Peyer's patch (tissue), 4 donors: ENCODE measurements around the gene TLN1. TPM values are rescaled to one million over a fixed set of nuclear protein-coding genes. Genes with fewer than 3 reads are reported as not detected.
A peak's percentile ranks its signal among the peaks of the same experiment; 100 is the strongest.

Experiments used
- DNase-seq, 3 donors: peaks; one replicate each; pipeline ENCODE4 v3.0.0-alpha.2; 2017 to 2019
- H3K27ac ChIP-seq, 4 donors: fragments of 200-600 bp; sonication (generic); one replicate each; pipeline ENCODE4 v1.5.1; 2016 to 2019
- H3K27me3 ChIP-seq, 2 donors: fragments of 200-600 bp; sonication (generic); one replicate each; pipeline ENCODE4 v1.5.1; 2019
- H3K36me3 ChIP-seq, 3 donors: fragments of 200-600 bp; sonication (generic); one replicate each; pipeline ENCODE4 v1.5.1; 2016 to 2019
- H3K4me1 ChIP-seq, 4 donors: fragments of 200-600 bp; sonication (generic); one replicate each; pipeline ENCODE4 v1.5.1; 2016 to 2019
- H3K4me3 ChIP-seq, 4 donors: fragments of 200-600 bp; sonication (generic); 1 replicate in 3 of 4; 2 replicates in 1 of 4; pipeline ENCODE4 v1.5.1; 2016 to 2019; ENCODE audit warnings: mild to moderate bottlenecking in 1 of 4
- H3K9me3 ChIP-seq, 4 donors: fragments of 200-600 bp; sonication (generic); one replicate each; pipeline ENCODE4 v1.5.1; 2016 to 2019; ENCODE audit warnings: mild to moderate bottlenecking in 1 of 4
- POLR2A ChIP-seq, 2 donors: fragments of 450-650 bp; IDR thresholded peaks; one replicate each; pipeline ENCODE4 v1.5.1; 2017; ENCODE audit warnings: antibody characterized with exemption in 2 of 2, mild to moderate bottlenecking in 2 of 2, moderate library complexity in 2 of 2
- total RNA-seq, 4 donors: library from RNA; depleted of rRNA; stranded (reverse); fragments of >200 nt; gene quantifications; one replicate each; pipeline ENCODE4 v1.1.0, GENCODE V29; 2016
- TF ChIP-seq, protein P1 (sequence below), 6 experiments: fragments of 450-650 bp in 4 of 6; fragments of 200-600 bp in 2 of 6; sonication (generic) in 1 of 6; IDR thresholded peaks; one replicate each; pipeline ENCODE4 v1.5.1; 2017 to 2019; ENCODE audit warnings: antibody characterized with exemption in 6 of 6, mild to moderate bottlenecking in 3 of 6, moderate library complexity in 1 of 6

The TLN1 gene
- total RNA-seq, 4 donors from 2014 or later: 129 to 262 (median 188) TPM

- H3K36me3 ChIP-seq: peaks cover 0 to 93% (median 0%) of the 10 kb centered on the region in 3 donors
- no peaks in the 10 kb centered on the region for H3K27me3 ChIP-seq
- no peaks in the 10 kb centered on the region for H3K4me1 ChIP-seq
- no peak overlapping the region for H3K27ac ChIP-seq
- TF ChIP-seq POLR2A (IDR thresholded peaks at IDR 0.05): no peak
- TF ChIP-seq, protein P1, sequence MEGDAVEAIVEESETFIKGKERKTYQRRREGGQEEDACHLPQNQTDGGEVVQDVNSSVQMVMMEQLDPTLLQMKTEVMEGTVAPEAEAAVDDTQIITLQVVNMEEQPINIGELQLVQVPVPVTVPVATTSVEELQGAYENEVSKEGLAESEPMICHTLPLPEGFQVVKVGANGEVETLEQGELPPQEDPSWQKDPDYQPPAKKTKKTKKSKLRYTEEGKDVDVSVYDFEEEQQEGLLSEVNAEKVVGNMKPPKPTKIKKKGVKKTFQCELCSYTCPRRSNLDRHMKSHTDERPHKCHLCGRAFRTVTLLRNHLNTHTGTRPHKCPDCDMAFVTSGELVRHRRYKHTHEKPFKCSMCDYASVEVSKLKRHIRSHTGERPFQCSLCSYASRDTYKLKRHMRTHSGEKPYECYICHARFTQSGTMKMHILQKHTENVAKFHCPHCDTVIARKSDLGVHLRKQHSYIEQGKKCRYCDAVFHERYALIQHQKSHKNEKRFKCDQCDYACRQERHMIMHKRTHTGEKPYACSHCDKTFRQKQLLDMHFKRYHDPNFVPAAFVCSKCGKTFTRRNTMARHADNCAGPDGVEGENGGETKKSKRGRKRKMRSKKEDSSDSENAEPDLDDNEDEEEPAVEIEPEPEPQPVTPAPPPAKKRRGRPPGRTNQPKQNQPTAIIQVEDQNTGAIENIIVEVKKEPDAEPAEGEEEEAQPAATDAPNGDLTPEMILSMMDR (IDR thresholded peaks at IDR 0.05): no peak
- no peak for DNase-seq
- H3K4me3 ChIP-seq: no peak overlapping the region
- H3K9me3 ChIP-seq: no peaks in the 10 kb centered on the region
Measured at GRCh38 chr9:35705372-35705771, 26.6 kb downstream of the TLN1 start.

- DNase-seq: no peak
- Histone ChIP-seq H3K36me3 (peaks cover 0 to 100% (median 0%) of the 10 kb centered on the region in 3 donors), H3K4me1 (no peaks in the 10 kb centered on the region), H3K9me3 (no peaks in the 10 kb centered on the region), H3K27ac (no peak overlapping the region), H3K4me3 (no peak overlapping the region), H3K27me3 (no peaks in the 10 kb centered on the region)
- TF ChIP-seq, protein P1 (IDR thresholded peaks at IDR 0.05): no peak
- no peak for TF ChIP-seq POLR2A (IDR thresholded peaks at IDR 0.05)
Measured at GRCh38 chr9:35703906-35704672, 27.9 kb downstream of the TLN1 start.

- Histone ChIP-seq H3K27me3 (no peaks in the 10 kb centered on the region), H3K4me3 (no peak overlapping the region), H3K36me3 (peaks cover 0 to 100% (median 0%) of the 10 kb centered on the region in 3 donors), H3K9me3 (no peaks in the 10 kb centered on the region), H3K4me1 (no peaks in the 10 kb centered on the region), H3K27ac (no peak overlapping the region)
- no peak for TF ChIP-seq POLR2A (IDR thresholded peaks at IDR 0.05)
- TF ChIP-seq, protein P1 (IDR thresholded peaks at IDR 0.05): no peak
- no peak for DNase-seq
Measured at GRCh38 chr9:35702696-35703095, 29.3 kb downstream of the TLN1 start.

- DNase-seq: no peak
- H3K36me3 ChIP-seq: peaks cover 0 to 93% (median 0%) of the 10 kb centered on the region in 3 donors
- peaks cover 0 to 14% (median 0%) of the 10 kb centered on the region in 4 donors for H3K4me1 ChIP-seq
- no peaks in the 10 kb centered on the region for H3K27me3 ChIP-seq
- H3K9me3 ChIP-seq: no peaks in the 10 kb centered on the region
- TF ChIP-seq POLR2A (IDR thresholded peaks at IDR 0.05): no peak
- TF ChIP-seq, protein P1 (IDR thresholded peaks at IDR 0.05): no peak
- no peak overlapping the region for H3K27ac ChIP-seq
- no peak overlapping the region for H3K4me3 ChIP-seq
Measured at GRCh38 chr9:35700942-35701341, 31.1 kb downstream of the TLN1 start.

DNA sequence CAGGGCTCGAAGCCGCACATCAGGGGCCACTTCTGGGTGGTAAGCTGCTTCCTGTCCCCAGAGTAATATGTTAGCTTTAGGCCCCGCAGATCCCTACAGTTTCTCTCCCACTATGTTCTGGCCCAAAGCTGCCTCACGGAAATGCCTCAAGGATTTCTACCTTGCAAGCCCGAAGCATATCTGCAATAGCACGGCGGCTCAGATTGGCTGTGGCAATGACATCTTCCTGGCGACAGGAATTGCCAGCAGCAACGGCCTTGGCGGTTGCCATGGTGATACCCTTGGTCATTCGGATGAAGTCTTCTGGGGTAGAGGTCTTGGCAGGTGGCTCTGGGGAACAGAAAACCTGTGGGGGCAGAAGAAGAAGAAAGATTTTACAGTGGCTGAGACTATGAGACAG is 32.0 kb downstream of the TLN1 start:
- H3K27ac ChIP-seq: no peak overlapping the region

More for the DNA sequence above, 32.0 kb downstream of the TLN1 start:
- Histone ChIP-seq H3K4me3 (no peak overlapping the region), H3K4me1 (peaks cover 0 to 14% (median 0%) of the 10 kb centered on the region in 4 donors), H3K9me3 (no peaks in the 10 kb centered on the region), H3K36me3 (peaks cover 0 to 84% (median 0%) of the 10 kb centered on the region in 3 donors), H3K27me3 (no peaks in the 10 kb centered on the region)
- DNase-seq: peak in 1 of 3 donors; percentile 13
- TF ChIP-seq POLR2A (IDR thresholded peaks at IDR 0.05): no peak
- TF ChIP-seq, protein P1 (IDR thresholded peaks at IDR 0.05): no peak
